GM18519 (cell line): ENCODE results near the gene RBM38.

Experiments used
- ATAC-seq: cut with Tn5 transposase; IDR thresholded peaks from one replicate; pipeline ENCODE4 v1.9.1; 2021; ENCODE audit warnings: mild to moderate bottlenecking, moderate library complexity; ENCODE audit not compliant: unreplicated experiment, low FRiP score

The RBM38 gene

GRCh38 chr20:57448764-57449354, 57.7 kb downstream of the RBM38 start:
- no peak for ATAC-seq

- no peak for ATAC-seq
Observed at GRCh38 chr20:57449398-57450354, 58.5 kb downstream of the RBM38 start.

DNA sequence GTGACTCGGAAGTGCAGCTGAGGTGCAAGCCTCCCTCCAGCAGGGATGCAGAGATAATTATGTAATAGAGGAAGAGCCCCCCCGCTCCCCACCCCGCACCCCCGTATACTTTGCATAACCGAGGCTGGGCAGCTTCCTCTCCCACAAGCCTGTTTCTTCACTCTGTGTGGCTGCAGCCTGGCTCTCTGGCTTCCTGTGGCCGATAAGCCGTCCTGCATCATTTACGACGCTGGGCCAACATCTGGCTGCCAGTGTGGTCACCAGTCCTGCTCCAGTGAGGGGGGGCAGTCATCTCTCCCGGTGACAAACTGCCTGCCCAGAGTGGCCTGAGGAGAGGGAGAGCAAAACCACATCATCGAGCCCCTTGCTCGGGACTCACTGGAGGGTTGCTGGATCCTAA, 59.2 kb downstream of the RBM38 start:
- peak; percentile 68 for ATAC-seq

- ATAC-seq = no peak
Observed at GRCh38 chr20:57450931-57451330, 59.7 kb downstream of the RBM38 start.

GRCh38 chr20:57451431-57451794, 60.2 kb downstream of the RBM38 start:
- no peak for ATAC-seq

DNA sequence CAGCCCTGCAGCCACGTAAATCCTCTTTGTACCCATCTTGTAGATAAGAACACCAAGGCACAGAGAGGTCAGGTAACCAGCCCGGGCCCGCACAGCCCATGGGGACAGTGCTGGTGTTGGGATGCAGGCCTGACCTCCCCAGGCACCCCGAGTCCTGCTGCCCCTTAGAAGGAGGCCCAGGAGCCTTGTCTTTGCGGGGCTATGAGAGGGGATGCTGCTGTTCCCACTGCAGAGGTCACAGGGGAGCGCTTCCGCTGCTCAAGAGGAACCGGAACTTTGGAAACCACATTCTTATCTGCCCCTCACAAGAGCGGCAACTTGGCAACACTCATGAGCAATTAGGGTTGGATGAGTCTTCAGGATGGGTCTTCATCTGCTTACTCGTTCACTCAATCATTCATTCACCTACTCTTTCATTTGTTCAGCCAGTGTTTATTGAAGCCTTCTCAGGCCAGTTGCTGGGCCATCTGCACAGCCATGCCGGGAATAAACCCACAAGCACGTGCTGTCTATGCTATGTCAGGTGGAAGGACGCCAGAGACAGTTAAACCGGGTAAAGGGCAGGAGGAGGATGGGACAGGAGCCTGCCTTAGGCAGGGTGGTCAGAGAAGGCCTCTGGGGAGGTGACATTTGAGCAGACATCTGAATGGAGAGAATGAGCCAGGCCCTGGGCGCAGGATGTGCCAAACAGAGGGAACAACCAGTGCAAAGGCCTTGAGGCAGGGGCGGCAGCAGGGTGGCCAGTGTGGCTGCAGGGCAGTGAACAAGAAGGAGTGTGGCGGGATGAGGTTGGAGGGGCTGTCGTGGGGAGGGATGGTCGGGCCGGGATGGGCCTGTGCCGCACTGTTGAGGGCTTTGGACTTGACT, 60.8 kb downstream of the RBM38 start:
- ATAC-seq = no peak

GRCh38 chr20:57455386-57455785, 64.2 kb downstream of the RBM38 start:
- ATAC-seq = no peak

DNA sequence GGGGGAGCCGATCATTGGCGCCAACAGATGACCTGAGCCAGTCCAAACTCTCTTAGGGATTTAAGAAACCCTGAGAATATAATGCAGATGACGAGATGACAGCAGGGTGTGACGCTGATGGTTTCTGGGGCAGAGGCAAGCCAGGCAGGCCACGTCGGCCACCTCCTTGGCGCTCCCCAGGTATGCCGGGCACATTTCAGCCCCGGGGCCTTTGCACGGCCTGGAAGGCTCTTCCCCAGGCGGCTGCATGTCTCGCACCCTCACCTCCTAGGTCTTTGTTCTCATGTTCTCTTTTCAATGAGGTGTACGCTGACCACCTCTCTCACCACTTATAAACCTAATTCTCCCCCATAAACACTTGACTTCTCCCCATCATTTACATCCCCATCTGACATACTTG, 64.9 kb downstream of the RBM38 start:
- no peak for ATAC-seq

DNA sequence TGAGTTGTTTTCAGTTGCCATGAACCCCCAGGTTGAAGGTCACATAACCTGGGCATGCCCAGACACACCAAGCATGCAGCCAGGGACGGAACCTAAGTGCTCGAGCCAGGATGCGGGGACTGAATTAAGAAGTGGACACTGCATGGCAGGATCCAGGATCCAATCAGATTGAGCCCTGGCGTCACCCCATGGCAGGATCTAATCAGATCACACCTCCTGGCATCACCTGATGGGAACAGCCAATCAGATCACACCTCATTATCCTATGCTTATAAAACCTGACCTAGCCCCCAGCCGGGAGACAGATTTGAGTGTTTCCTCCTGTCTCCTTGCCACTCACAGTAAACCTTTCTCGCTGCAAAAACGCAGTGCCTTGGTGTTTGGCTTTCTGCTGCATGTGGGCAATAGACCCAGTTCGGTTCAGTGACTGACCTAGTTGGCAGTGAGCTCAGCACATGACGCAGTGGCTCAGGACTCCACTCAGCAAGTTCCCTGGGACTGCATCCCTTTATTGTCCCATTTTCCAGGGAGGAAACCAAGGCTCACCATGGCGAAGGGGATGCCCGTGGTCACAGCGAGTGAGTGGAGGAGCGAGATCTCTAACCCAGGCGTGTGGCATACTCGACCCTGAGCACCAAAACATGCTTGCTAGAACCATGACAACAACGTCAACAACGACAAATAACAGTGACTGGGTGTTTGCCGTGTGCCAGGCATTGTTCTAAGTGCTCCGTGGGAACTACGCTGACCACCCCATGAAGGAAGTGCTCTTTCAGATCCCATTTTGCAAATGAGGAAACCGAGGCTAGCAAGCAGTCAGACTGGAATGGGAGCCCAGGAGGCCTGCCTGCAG, 66.3 kb downstream of the RBM38 start:
- no peak for ATAC-seq

GRCh38 chr20:57458400-57459160, 67.4 kb downstream of the RBM38 start:
- no peak for ATAC-seq
